ENCODE results near the gene SYT10.

Gene SYT10, protein sequence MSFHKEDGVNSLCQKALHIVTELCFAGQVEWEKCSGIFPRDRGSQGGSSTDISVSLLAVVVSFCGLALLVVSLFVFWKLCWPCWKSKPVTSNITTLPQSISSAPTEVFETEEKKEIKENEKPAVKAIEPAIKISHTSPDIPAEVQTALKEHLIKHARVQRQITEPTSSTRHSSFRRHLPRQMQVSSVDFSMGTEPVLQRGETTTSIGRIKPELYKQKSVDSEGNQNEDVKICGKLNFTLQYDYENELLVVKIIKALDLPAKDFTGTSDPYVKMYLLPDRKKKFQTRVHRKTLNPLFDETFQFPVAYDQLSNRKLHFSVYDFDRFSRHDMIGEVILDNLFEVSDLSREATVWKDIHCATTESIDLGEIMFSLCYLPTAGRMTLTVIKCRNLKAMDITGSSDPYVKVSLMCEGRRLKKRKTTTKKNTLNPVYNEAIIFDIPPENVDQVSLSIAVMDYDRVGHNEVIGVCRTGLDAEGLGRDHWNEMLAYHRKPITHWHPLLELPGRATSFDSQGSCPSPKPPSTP

DNA sequence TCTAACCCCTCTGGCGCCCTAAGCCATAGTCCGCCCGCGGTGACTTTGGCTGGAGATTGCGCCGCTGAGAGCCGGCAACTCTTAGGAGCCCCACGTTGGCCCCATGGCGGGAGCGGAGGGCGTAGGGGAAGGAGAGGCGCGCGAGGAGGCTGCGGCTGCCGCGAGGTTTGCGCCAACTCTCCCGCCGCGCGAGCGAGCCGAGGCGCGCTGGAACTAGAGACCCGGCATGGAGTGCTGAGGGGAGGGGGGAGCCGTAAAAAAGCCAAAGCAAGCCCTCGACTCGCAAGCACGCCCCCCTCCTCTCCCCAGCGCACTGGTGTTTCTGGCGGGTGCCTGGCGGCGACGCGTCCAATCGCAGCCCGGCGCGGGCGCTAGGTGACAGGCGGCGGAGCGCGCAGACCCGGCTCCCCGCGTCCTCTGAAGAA lies at the start of gene SYT10:
Gene SYT10, minus strand, starts transcription at position 233 of the 425 bp plus-strand sequence. CDS start 297 bp downstream, outside the sequence.
- Histone ChIP-seq H3K27me3 (ENCODE audit: control insufficient read depth in 1 of 2, insufficient read depth in 2 of 2, low read length in 2 of 2) (peaks cover 0 to 12% of the 10 kb centered on the region in 2 donors), H3K27ac (ENCODE audit: low read depth, low read length) (no peak within 1 kb of the TSS), H3K4me3 (ENCODE audit: low read depth in 1 of 2, low read length in 2 of 2) (peak within 1 kb of the TSS; percentile 42 to 64), H3K9me3 (ENCODE audit: low read length) (no peaks in the 10 kb centered on the region), H3K9ac (ENCODE audit: low read length) (no peak within 1 kb of the TSS), H3K4me1 (ENCODE audit: insufficient read depth, low read length) (no peaks in the 10 kb centered on the region), H3K36me3 (ENCODE audit: insufficient read depth, low read length) (no peaks in the 10 kb centered on the region)

DNA sequence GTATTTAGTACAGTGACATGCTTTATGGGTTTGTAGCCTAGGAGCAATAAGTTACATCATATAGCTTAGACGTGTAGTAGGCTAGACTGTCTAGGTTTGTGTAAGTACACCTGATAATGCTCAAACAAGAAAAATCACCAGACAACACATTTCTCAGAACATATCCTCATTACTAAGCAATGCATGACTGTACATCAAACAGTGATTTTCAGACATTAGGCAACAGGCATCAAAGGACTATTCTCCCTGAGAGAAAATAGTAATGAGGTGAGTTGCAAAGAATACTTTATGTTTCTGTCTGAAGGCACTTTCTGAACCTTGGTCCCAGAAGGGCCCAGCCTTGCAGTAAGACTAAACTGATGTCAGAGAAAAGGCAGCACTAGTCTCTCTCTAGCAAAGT lies 48.4 kb upstream of the SYT10 start:
- no peaks in the 10 kb centered on the region for H3K9me3 ChIP-seq (ENCODE audit: low read length)
- no peak overlapping the region for H3K27ac ChIP-seq (ENCODE audit: low read depth, low read length)
- H3K36me3 ChIP-seq (ENCODE audit: insufficient read depth, low read length): no peaks in the 10 kb centered on the region
- H3K27me3 ChIP-seq (ENCODE audit: control insufficient read depth in 1 of 2, insufficient read depth in 2 of 2, low read length in 2 of 2): no peaks in the 10 kb centered on the region
- no peak overlapping the region for H3K4me3 ChIP-seq (ENCODE audit: low read depth in 1 of 2, low read length in 2 of 2)
- no peak overlapping the region for H3K9ac ChIP-seq (ENCODE audit: low read length)
- no peaks in the 10 kb centered on the region for H3K4me1 ChIP-seq (ENCODE audit: insufficient read depth, low read length)

DNA sequence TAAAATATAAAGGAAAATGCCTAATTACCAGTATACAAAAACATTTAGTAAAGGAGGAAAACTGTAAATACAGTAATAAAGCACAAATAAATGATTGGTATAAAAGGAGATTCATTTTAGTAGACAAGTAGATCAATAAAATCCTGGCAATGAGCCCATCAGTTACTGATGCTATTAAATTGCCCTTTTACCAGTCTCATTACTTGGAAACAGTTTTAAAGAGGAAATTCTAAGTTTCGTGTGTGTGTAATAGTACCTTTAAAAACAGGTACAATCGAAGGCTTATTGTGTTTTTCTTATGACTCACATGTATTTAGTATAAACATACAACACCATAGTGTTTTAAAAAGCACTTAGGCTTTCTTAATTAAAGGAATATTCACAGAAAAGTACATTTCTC lies 46.4 kb upstream of the SYT10 start:
- no peaks in the 10 kb centered on the region for H3K9me3 ChIP-seq (ENCODE audit: low read length)
- no peak overlapping the region for H3K4me3 ChIP-seq (ENCODE audit: low read depth in 1 of 2, low read length in 2 of 2)
- H3K4me1 ChIP-seq (ENCODE audit: insufficient read depth, low read length): no peaks in the 10 kb centered on the region
- H3K36me3 ChIP-seq (ENCODE audit: insufficient read depth, low read length): no peaks in the 10 kb centered on the region
- H3K27me3 ChIP-seq (ENCODE audit: control insufficient read depth in 1 of 2, insufficient read depth in 2 of 2, low read length in 2 of 2): no peaks in the 10 kb centered on the region
- no peak overlapping the region for H3K9ac ChIP-seq (ENCODE audit: low read length)
- H3K27ac ChIP-seq (ENCODE audit: low read depth, low read length): no peak overlapping the region

DNA sequence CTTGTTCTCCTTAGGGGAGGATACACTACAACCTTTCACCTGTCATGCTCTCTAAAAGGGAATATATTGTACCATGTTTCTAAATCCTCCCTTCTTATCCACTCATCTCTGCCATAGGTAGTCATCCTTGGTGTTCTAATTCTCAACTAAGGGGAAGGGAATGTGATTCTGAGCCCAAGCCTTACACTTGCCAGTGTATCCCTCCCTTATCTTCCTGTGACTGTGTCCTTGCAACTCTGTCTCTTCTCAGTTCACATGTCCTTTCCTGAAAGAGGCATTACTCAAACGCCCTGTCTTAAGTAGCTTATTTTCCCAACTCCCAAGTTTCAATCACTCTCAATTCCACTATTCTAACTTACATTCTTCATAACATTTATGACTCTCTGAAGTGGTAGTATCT lies 44.5 kb upstream of the SYT10 start:
- Histone ChIP-seq H3K27me3 (ENCODE audit: control insufficient read depth in 1 of 2, insufficient read depth in 2 of 2, low read length in 2 of 2) (no peaks in the 10 kb centered on the region), H3K4me3 (ENCODE audit: low read depth in 1 of 2, low read length in 2 of 2) (no peak overlapping the region), H3K27ac (ENCODE audit: low read depth, low read length) (no peak overlapping the region), H3K36me3 (ENCODE audit: insufficient read depth, low read length) (no peaks in the 10 kb centered on the region), H3K4me1 (ENCODE audit: insufficient read depth, low read length) (no peaks in the 10 kb centered on the region), H3K9ac (ENCODE audit: low read length) (no peak overlapping the region), H3K9me3 (ENCODE audit: low read length) (no peaks in the 10 kb centered on the region)

DNA sequence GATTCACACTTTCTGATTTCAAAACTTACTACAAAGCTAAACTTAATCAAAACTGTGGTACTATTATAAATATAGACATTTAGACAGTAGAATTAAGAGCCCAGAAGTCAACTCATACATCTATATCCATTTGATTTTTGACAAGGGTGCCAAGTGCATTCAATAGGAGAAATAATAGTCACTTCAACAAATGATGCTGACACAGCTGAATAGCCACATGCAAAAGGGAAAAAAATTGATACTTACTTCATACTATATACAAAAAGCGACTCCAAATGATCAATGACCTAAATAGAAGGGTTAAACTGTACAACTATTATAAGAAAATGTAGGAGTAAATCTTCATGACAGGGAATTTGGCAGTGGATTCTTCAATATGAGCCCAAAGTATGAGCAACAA lies 40.7 kb upstream of the SYT10 start:
- Histone ChIP-seq H3K4me1 (ENCODE audit: insufficient read depth, low read length) (no peaks in the 10 kb centered on the region), H3K9ac (ENCODE audit: low read length) (no peak overlapping the region), H3K27ac (ENCODE audit: low read depth, low read length) (no peak overlapping the region), H3K27me3 (ENCODE audit: control insufficient read depth in 1 of 2, insufficient read depth in 2 of 2, low read length in 2 of 2) (no peaks in the 10 kb centered on the region), H3K4me3 (ENCODE audit: low read depth in 1 of 2, low read length in 2 of 2) (no peak overlapping the region), H3K9me3 (ENCODE audit: low read length) (no peaks in the 10 kb centered on the region), H3K36me3 (ENCODE audit: insufficient read depth, low read length) (no peaks in the 10 kb centered on the region)

DNA sequence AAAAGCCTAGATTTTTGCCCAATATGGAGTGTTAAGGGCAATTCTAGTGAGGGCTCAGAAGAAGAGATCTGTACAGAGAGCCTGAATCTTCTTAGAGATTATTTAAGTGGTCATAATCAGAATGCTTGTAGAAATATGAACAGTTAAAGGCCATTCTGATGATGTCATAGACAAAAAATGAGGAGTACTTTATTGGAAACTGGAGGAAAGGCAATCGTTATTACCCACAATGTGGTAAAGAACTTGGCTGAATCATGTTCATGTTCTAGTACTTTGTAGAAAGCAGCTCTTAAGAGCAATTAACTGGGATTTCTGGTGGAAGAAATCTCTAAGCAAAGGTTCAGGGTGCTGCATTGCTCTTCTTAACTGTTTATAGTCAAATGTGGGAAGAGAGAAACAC lies 36.4 kb upstream of the SYT10 start:
- no peaks in the 10 kb centered on the region for H3K27me3 ChIP-seq (ENCODE audit: control insufficient read depth in 1 of 2, insufficient read depth in 2 of 2, low read length in 2 of 2)
- no peaks in the 10 kb centered on the region for H3K9me3 ChIP-seq (ENCODE audit: low read length)
- no peak overlapping the region for H3K27ac ChIP-seq (ENCODE audit: low read depth, low read length)
- H3K4me1 ChIP-seq (ENCODE audit: insufficient read depth, low read length): no peaks in the 10 kb centered on the region
- H3K36me3 ChIP-seq (ENCODE audit: insufficient read depth, low read length): no peaks in the 10 kb centered on the region
- no peak overlapping the region for H3K9ac ChIP-seq (ENCODE audit: low read length)
- H3K4me3 ChIP-seq (ENCODE audit: low read depth in 1 of 2, low read length in 2 of 2): no peak overlapping the region

DNA sequence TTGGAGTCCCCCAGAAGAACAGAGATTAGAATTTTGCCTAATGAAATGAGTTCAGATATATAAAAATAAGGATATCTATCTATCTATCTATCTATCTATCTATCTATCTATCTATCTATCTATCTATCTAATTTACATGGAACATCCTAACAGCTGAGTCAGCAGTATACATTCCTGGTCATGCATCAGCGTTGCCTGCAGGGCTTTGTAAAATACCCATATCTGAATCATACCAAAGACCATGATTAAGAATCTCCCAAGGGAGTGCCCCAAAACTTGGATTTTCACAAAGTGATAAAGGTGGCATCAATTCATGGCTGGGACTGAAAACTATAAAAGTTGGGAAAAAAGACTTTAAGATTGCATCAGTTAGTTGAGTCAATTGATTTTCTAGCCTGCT lies 32.7 kb upstream of the SYT10 start:
- Histone ChIP-seq H3K27me3 (ENCODE audit: control insufficient read depth in 1 of 2, insufficient read depth in 2 of 2, low read length in 2 of 2) (no peaks in the 10 kb centered on the region), H3K4me3 (ENCODE audit: low read depth in 1 of 2, low read length in 2 of 2) (no peak overlapping the region), H3K9ac (ENCODE audit: low read length) (no peak overlapping the region), H3K9me3 (ENCODE audit: low read length) (no peaks in the 10 kb centered on the region), H3K4me1 (ENCODE audit: insufficient read depth, low read length) (no peaks in the 10 kb centered on the region), H3K27ac (ENCODE audit: low read depth, low read length) (no peak overlapping the region), H3K36me3 (ENCODE audit: insufficient read depth, low read length) (no peaks in the 10 kb centered on the region)

DNA sequence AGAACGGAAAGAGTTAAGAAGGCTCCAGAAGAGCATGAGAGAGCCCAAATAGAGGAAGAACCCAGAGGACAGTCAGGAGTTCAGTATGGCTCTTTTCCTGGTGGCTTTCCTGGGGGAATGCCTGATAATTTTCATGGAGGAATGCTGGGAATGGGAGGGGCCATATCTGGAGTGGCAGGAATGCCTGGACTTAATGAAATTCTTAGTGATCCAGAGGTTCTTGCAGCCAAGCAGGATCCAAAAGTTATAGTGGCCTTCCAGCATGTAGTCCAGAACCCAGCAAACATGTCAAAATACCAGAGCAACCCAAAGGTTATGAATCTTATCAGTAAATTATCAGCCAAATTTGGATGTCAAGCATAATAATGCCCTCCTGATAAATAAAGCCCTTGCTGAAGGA lies 15.5 kb upstream of the SYT10 start:
- no peak overlapping the region for H3K9ac ChIP-seq (ENCODE audit: low read length)
- H3K4me3 ChIP-seq (ENCODE audit: low read depth in 1 of 2, low read length in 2 of 2): no peak overlapping the region
- no peaks in the 10 kb centered on the region for H3K4me1 ChIP-seq (ENCODE audit: insufficient read depth, low read length)
- H3K36me3 ChIP-seq (ENCODE audit: insufficient read depth, low read length): no peaks in the 10 kb centered on the region
- H3K9me3 ChIP-seq (ENCODE audit: low read length): no peaks in the 10 kb centered on the region
- no peaks in the 10 kb centered on the region for H3K27me3 ChIP-seq (ENCODE audit: control insufficient read depth in 1 of 2, insufficient read depth in 2 of 2, low read length in 2 of 2)
- H3K27ac ChIP-seq (ENCODE audit: low read depth, low read length): no peak overlapping the region

DNA sequence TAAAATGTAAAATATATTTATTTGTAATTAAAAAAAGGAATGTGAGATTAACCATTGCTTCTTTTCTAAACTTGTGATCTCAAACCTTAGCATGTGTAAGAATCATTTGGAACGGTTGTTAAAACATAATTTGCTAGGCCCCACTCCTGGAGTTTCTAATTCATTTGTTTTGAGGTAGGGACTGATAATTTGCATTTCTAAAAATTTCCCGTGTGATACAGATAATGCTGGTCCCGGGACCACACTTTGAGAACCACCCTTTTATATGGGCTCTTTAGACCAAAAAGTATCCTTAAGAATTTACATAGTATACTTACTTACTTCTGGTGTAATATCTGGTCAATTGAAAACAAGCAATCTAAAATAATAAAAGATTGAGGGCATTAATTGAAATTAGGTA lies 10.9 kb upstream of the SYT10 start:
- Histone ChIP-seq H3K9me3 (ENCODE audit: low read length) (no peaks in the 10 kb centered on the region), H3K4me1 (ENCODE audit: insufficient read depth, low read length) (no peaks in the 10 kb centered on the region), H3K27me3 (ENCODE audit: control insufficient read depth in 1 of 2, insufficient read depth in 2 of 2, low read length in 2 of 2) (no peaks in the 10 kb centered on the region), H3K4me3 (ENCODE audit: low read depth in 1 of 2, low read length in 2 of 2) (no peak overlapping the region), H3K36me3 (ENCODE audit: insufficient read depth, low read length) (no peaks in the 10 kb centered on the region), H3K9ac (ENCODE audit: low read length) (no peak overlapping the region), H3K27ac (ENCODE audit: low read depth, low read length) (no peak overlapping the region)

DNA sequence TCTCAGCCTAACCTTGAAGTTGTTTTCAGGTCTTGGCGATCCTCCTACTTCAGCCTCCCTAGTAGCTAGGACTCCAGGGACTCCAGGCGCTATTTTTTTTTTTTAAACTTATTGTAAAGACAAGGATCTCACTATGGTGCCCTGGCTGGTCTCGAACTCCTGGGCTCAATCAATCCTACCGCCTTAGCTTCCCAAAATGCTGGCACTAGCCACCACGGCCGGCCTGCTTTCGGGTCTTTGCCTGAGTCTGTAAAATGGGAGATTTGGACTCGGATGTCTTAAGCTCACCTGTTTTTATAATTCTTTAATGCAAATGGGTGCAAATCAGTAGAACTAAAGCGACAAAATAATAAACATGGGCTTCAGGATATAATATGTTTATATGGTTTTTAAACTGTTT lies 858 bp upstream of the SYT10 start:
- H3K27ac ChIP-seq (ENCODE audit: low read depth, low read length): no peak overlapping the region
- H3K4me1 ChIP-seq (ENCODE audit: insufficient read depth, low read length): no peaks in the 10 kb centered on the region
- no peak overlapping the region for H3K4me3 ChIP-seq (ENCODE audit: low read depth in 1 of 2, low read length in 2 of 2)
- no peaks in the 10 kb centered on the region for H3K36me3 ChIP-seq (ENCODE audit: insufficient read depth, low read length)
- H3K9me3 ChIP-seq (ENCODE audit: low read length): no peaks in the 10 kb centered on the region
- H3K27me3 ChIP-seq (ENCODE audit: control insufficient read depth in 1 of 2, insufficient read depth in 2 of 2, low read length in 2 of 2): peaks cover 0 to 12% of the 10 kb centered on the region in 2 donors
- no peak overlapping the region for H3K9ac ChIP-seq (ENCODE audit: low read length)

DNA sequence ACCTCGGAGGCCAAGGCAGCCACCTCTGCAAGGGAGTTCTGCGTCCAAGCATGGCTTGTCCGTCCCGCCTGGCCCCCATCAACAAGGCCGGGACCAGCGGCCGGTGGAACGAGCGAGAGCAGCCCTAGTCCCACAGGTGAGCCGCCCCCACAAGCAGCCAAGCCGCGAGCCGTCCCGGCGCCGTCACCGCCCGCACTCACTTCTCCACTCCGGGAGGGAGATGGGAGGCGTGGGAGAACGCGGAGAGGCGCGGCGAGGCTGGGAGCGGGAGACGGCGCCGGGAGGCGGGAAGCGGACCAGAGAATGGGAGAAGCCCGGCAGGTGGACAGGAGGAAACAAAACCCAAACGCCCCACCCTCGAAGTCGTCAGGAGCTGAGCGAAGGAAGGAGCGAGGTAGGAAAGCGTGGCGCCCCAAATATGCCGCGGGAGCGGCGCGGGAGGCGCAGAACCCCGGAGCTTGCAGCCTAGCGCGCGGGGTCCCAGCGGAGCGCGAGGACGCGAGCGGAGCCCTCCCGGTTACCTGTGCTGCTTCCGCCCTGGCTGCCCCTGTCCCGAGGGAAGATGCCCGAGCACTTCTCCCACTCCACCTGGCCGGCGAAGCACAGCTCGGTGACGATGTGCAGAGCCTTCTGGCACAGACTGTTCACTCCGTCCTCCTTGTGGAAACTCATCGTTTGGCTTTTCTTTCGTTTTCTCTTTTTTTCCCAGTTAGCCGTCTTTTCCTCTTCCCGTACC lies 600 bp downstream of the SYT10 start:
- Histone ChIP-seq H3K4me1 (ENCODE audit: insufficient read depth, low read length) (no peaks in the 10 kb centered on the region), H3K36me3 (ENCODE audit: insufficient read depth, low read length) (no peaks in the 10 kb centered on the region), H3K9me3 (ENCODE audit: low read length) (no peaks in the 10 kb centered on the region), H3K4me3 (ENCODE audit: low read depth in 1 of 2, low read length in 2 of 2) (peak overlapping the region; percentile 42 to 64), H3K9ac (ENCODE audit: low read length) (no peak overlapping the region), H3K27me3 (ENCODE audit: control insufficient read depth in 1 of 2, insufficient read depth in 2 of 2, low read length in 2 of 2) (peaks cover 0 to 12% of the 10 kb centered on the region in 2 donors), H3K27ac (ENCODE audit: low read depth, low read length) (no peak overlapping the region)

Data from muscle layer of colon (tissue), 2 donors.